Thoracic aorta (tissue), 2 donors: ENCODE results near the gene PIK3IP1. TPM values are rescaled to one million over a fixed set of nuclear protein-coding genes. Genes with fewer than 3 reads are reported as not detected.

Experiments
- ATAC-seq: fragments of 150-250 bp; one replicate; pipeline ENCODE4 v1.8.0; 2017; ENCODE audit warnings: low read depth; ENCODE audit not compliant: insufficient number of reproducible peaks, low FRiP score
- DNase-seq: peaks from one replicate; pipeline ENCODE4 v3.0.0-alpha.2; 2020; ENCODE audit warnings: low spot score
- H3K27ac ChIP-seq, 2 donors: fragments of 200-600 bp; sonication (generic); 1 replicate in 1 of 2; 2 replicates in 1 of 2; pipeline ENCODE4 v1.5.1; 2016; ENCODE audit warnings: mild to moderate bottlenecking in 2 of 2, moderate library complexity in 2 of 2
- H3K27me3 ChIP-seq: fragments of 200-600 bp; sonication (generic); replicated peaks from 2 replicates; pipeline ENCODE4 v1.6.0; 2016; ENCODE audit warnings: mild to moderate bottlenecking; ENCODE audit not compliant: insufficient read depth
- H3K36me3 ChIP-seq: fragments of 200-600 bp; sonication (generic); one replicate; pipeline ENCODE4 v1.5.1; 2016
- H3K4me1 ChIP-seq, 2 donors: fragments of 200-600 bp; sonication (generic); 1 replicate in 1 of 2; 2 replicates in 1 of 2; pipeline versions ENCODE4 v1.5.1 to v1.6.0; 2016; ENCODE audit warnings: low read depth in 2 of 2, mild to moderate bottlenecking in 1 of 2; ENCODE audit not compliant: control insufficient read depth in 1 of 2
- H3K4me3 ChIP-seq: fragments of 200-600 bp; sonication (generic); 2 replicates; pipeline ENCODE4 v1.5.1; 2016; ENCODE audit warnings: mild to moderate bottlenecking
- H3K9me3 ChIP-seq: fragments of 200-600 bp; sonication (generic); 2 replicates; pipeline ENCODE4 v1.5.1; 2016
- total RNA-seq, 2 donors: library from RNA; depleted of rRNA; stranded (reverse); fragments of >200 nt; gene quantifications; one replicate each; pipeline versions ENCODE4 v1.1.0 to v1.2.3, GENCODE V29; 2016
- TF ChIP-seq, protein P1 (sequence below): fragments of 200-600 bp; sonication (generic); IDR thresholded peaks from one replicate; pipeline ENCODE4 v1.5.1; 2019; ENCODE audit warnings: antibody characterized with exemption

PIK3IP1 gene
- total RNA-seq, 2 donors from 2014 or later = 56.3 to 57.9 TPM

DNA sequence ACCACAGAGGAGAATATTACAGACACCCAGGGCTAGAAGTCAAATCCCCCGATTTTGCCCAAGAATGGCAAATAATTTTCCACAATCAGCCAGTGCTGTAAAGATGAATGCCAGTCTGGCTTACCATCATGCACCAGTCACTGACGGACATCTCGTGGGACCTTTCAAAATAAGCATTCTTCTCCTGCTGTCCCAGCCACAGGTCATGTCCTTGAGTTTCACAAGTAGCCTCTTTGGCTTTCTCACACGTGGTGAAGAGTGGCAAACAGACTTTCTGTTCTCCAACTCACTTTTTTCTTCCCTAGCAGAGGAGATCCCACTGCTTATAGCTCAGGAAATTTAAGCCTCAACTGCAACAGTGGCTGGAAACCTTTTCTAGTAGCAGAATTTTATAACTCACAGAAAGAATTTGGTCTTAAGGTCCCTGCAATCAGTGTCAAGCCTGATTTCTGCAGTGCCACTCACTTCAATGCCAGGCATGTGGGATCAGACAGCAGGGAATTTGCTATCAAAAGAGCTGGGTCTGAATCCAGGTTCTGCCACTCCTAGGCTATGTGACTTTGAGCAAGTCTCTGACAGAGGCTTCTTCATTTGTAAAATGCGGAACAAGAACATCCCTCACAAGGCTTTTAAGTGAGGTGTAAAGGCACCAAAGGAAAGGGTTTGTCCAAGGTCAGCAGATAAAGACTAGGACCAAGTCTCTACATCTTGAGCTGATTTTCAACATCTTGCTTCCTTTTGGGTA lies 3.6 kb downstream of the PIK3IP1 start:
- H3K27me3 ChIP-seq = no peaks in the 10 kb centered on the region
- H3K4me1 ChIP-seq = peaks cover 9 to 30% of the 10 kb centered on the region in 2 donors
- H3K27ac ChIP-seq = peak overlapping the region; percentile 96 to 97
- no peak for ATAC-seq
- TF ChIP-seq, protein P1, sequence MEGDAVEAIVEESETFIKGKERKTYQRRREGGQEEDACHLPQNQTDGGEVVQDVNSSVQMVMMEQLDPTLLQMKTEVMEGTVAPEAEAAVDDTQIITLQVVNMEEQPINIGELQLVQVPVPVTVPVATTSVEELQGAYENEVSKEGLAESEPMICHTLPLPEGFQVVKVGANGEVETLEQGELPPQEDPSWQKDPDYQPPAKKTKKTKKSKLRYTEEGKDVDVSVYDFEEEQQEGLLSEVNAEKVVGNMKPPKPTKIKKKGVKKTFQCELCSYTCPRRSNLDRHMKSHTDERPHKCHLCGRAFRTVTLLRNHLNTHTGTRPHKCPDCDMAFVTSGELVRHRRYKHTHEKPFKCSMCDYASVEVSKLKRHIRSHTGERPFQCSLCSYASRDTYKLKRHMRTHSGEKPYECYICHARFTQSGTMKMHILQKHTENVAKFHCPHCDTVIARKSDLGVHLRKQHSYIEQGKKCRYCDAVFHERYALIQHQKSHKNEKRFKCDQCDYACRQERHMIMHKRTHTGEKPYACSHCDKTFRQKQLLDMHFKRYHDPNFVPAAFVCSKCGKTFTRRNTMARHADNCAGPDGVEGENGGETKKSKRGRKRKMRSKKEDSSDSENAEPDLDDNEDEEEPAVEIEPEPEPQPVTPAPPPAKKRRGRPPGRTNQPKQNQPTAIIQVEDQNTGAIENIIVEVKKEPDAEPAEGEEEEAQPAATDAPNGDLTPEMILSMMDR = no peak
- no peak for DNase-seq
- H3K9me3 ChIP-seq = no peaks in the 10 kb centered on the region
- H3K36me3 ChIP-seq = peaks cover 37% of the 10 kb centered on the region
- H3K4me3 ChIP-seq = no peak overlapping the region

DNA sequence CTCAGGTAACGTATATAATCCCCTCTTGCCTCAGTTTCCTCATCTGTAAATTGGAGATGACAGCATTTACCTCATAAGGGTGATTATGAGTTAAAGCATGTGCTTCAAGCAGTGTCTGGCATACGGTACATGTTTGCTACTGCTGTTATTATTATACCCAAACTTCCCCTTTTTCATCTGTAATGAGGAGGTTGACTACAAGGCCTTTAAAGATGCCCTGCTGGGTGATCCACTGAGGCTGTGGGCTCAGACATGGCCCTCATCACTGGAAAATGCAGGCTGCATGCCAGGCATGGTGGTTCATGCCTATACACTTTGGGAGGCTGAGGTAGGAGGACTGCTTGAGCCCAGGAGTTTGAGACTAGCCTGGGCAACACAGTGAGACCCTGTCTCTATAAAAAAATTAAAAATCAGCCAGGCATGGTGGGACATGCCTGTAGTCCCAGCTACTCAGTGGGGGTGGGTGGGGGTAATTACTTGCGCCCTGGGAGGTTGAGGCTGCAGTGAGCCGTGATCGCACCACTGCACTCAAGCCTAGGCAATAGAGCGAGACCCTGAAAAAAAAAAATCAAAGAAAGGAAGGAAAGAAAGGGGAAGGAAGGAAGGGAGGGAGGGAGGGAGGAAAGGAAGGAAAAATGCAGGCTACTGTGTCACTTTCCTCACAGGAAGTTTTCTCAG lies 4.3 kb downstream of the PIK3IP1 start:
- H3K4me3 ChIP-seq = no peak overlapping the region
- DNase-seq (no peak), ATAC-seq (no peak)
- TF ChIP-seq, protein P1 = no peak
- peaks cover 8 to 23% of the 10 kb centered on the region in 2 donors for H3K4me1 ChIP-seq
- no peaks in the 10 kb centered on the region for H3K27me3 ChIP-seq
- H3K9me3 ChIP-seq = no peaks in the 10 kb centered on the region
- peak overlapping the region; percentile 2 to 96 for H3K27ac ChIP-seq
- peaks cover 44% of the 10 kb centered on the region for H3K36me3 ChIP-seq

DNA sequence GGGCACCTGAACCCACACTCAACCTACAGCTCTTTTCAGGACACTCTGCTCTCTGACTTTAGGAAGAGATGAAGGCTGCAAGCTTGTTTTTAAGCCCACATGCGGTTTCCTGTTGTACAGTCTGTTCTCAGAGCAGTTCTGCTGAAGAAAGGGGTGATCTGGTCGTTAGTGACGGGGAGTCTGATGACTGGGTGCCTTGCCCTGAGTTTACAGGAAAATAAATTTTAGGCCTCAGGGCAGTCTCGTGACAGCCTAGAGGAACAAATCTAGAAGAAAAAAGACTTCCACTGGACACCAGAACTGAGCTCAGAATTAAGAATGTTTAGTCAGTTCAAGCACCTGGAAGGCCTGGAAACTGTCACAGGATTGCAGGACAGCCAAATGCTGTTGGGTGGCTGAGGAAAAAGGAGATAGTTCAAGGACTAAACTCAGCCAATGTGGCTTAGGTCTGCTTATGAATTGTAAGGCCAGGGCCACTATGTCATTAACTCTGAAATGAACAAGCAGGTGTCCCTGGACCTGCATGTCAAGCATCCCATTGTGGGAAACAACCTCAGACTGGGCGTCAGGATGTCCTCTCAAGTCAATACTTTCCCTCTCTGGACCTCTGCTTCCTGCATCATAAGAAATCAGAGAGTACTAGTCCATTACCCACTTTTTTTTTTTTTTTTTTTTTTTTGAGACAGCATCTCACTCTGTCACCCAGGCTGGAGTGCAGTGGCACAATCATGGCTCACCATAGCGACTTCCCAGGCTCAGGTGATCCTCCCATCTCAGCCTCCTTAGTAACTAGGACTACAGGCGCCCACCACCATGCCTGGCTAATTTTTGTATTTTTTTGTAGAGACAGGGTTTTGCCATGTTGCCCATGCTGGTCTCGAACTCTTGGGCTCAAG lies 5.7 kb downstream of the PIK3IP1 start:
- DNase-seq (no peak), ATAC-seq (no peak)
- Histone ChIP-seq H3K27me3 (no peaks in the 10 kb centered on the region), H3K9me3 (no peaks in the 10 kb centered on the region), H3K4me1 (peaks cover 3 to 18% of the 10 kb centered on the region in 2 donors), H3K36me3 (peaks cover 57% of the 10 kb centered on the region), H3K27ac (peak overlapping the region; percentile 25 to 96), H3K4me3 (no peak overlapping the region)
- TF ChIP-seq, protein P1 = no peak

DNA sequence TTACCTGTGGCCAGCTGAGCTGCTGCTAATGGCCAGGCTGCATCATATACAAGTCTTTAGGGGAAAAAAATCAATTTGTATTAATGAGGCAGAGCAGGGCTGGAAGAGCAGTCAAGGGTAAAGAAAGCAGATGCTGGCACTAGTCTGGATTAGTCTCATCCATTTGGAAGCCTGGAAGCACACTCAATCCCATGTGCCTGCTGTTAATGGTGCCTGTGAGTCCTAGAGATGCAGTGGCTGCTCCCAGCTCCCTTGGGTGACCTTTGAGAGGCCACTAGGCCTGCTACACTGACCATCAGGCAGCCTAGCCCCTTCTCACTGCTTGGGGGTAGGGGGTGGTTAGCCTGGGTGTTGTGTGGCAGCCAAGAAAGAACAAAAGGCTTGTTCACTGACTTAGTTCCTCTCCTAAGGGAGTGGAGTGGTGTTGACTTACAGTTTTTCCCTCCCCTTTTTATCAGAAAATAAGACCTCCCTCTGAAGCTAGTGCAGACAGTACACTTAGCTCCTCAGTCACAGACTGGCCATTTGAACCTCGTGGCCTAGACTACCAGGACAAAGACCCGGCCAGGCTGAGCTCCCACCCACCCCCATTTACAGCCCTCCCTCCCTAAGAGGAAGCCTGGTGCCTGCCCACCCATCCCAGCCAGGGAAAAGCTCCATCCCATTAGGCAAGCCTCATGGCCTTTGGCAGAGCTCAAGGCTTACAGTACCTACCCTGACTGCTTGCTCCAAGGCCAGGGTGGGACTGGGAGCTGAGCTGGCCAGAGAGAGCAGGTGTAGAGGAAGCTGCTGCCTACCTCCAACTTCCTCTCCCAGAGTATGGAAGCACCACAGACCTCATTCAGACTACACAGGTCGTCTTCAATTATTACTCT lies 7.8 kb downstream of the PIK3IP1 start:
- H3K4me1 ChIP-seq = peaks cover 3 to 11% of the 10 kb centered on the region in 2 donors
- H3K36me3 ChIP-seq = peaks cover 73% of the 10 kb centered on the region
- no peak for DNase-seq
- TF ChIP-seq, protein P1 = no peak
- peak overlapping the region in 1 of 2 donors; percentile 34 for H3K27ac ChIP-seq
- H3K4me3 ChIP-seq = no peak overlapping the region
- no peaks in the 10 kb centered on the region for H3K27me3 ChIP-seq
- no peak for ATAC-seq
- H3K9me3 ChIP-seq = no peaks in the 10 kb centered on the region
